DND-41 (cell line): Measurements from ENCODE around the gene NEURL1B.
"Not testable (repeated sequence)": the region's sequence is repeated elsewhere in the genome, so short reads cannot be mapped to it uniquely, and the experiment has no call there.

Source experiments
- ATAC-seq: fragments of 200-7000 bp; cut with Tn5 transposase; 3 replicates; pipeline ENCODE4 v1.9.1; 2021; ENCODE audit warnings: low read depth; ENCODE audit not compliant: insufficient read depth
- DNase-seq: peaks from one replicate; pipeline ENCODE4 v3.0.0-alpha.2; 2020
- H2AFZ ChIP-seq: 2 replicates; pipeline ENCODE4 v1.6.0; 2012; ENCODE audit warnings: low read depth, low read length
- H3K27ac ChIP-seq: 2 replicates; pipeline ENCODE4 v1.5.1; 2012; ENCODE audit warnings: low read length, inconsistent platforms
- H3K27me3 ChIP-seq: fragments of 200-600 bp; sonication (generic); 2 replicates; pipeline ENCODE4 v1.6.0; 2012; ENCODE audit warnings: low read length, mild to moderate bottlenecking, inconsistent platforms; ENCODE audit not compliant: insufficient read depth, poor library complexity
- H3K36me3 ChIP-seq: 2 replicates; pipeline ENCODE4 v1.5.1; 2012; ENCODE audit warnings: low read length, inconsistent platforms; ENCODE audit not compliant: insufficient read depth
- H3K4me1 ChIP-seq: 2 replicates; pipeline ENCODE4 v1.5.1; 2012; ENCODE audit warnings: mild to moderate bottlenecking, low read length; ENCODE audit not compliant: insufficient read depth
- H3K4me2 ChIP-seq: 2 replicates; pipeline ENCODE4 v1.6.0; 2012; ENCODE audit warnings: mild to moderate bottlenecking, moderate library complexity, low read length, inconsistent platforms; ENCODE audit not compliant: insufficient read depth
- H3K4me3 ChIP-seq, 2 experiments: fragments of 200-600 bp in 1 of 2; shearing (Covaris generic) in 1 of 2; 2 replicates each; pipeline ENCODE4 v1.5.1; 2012 to 2016; ENCODE audit warnings: inconsistent platforms in 2 of 2, low read length in 2 of 2, mild to moderate bottlenecking in 2 of 2, low read depth in 1 of 2, moderate library complexity in 1 of 2
- H3K79me2 ChIP-seq: 2 replicates; pipeline ENCODE4 v1.6.0; 2012; ENCODE audit warnings: low read length, inconsistent platforms; ENCODE audit not compliant: insufficient read depth
- H3K9ac ChIP-seq: 2 replicates; pipeline ENCODE4 v1.6.0; 2012; ENCODE audit warnings: low read depth, mild to moderate bottlenecking, inconsistent platforms, low read length, moderate library complexity
- H3K9me3 ChIP-seq: 2 replicates; pipeline ENCODE4 v1.5.1; 2012; ENCODE audit warnings: low read length, moderate library complexity, mild to moderate bottlenecking, inconsistent platforms; ENCODE audit not compliant: insufficient read depth, severe bottlenecking
- H4K20me1 ChIP-seq: 2 replicates; pipeline ENCODE4 v1.6.0; 2012; ENCODE audit warnings: low read length; ENCODE audit not compliant: insufficient read depth
- CTCF ChIP-seq: IDR thresholded peaks from 2 replicates; pipeline ENCODE4 v1.5.1; 2012; ENCODE audit warnings: borderline replicate concordance, low read length, moderate library complexity, mild to moderate bottlenecking; ENCODE audit not compliant: poor library complexity, severe bottlenecking; ENCODE audit errors: extremely low read depth
- EZH2 ChIP-seq: IDR thresholded peaks from 3 replicates; pipeline ENCODE4 v1.6.1; 2012; ENCODE audit warnings: borderline replicate concordance, low read depth, mild to moderate bottlenecking, moderate library complexity, low read length, inconsistent platforms; ENCODE audit not compliant: severe bottlenecking

Gene NEURL1B

GRCh38 chr5:172657524-172658233 lies 16.6 kb downstream of the NEURL1B start:
- H3K79me2 ChIP-seq, DNase-seq, H3K4me3 ChIP-seq, H3K4me1 ChIP-seq, H3K4me2 ChIP-seq, H3K36me3 ChIP-seq, H2AFZ ChIP-seq, H4K20me1 ChIP-seq, ATAC-seq, H3K9ac ChIP-seq, H3K27ac ChIP-seq, H3K27me3 ChIP-seq: not testable (repeated sequence)
- peaks cover 12% of the 10 kb centered on the region for H3K9me3 ChIP-seq

DNA sequence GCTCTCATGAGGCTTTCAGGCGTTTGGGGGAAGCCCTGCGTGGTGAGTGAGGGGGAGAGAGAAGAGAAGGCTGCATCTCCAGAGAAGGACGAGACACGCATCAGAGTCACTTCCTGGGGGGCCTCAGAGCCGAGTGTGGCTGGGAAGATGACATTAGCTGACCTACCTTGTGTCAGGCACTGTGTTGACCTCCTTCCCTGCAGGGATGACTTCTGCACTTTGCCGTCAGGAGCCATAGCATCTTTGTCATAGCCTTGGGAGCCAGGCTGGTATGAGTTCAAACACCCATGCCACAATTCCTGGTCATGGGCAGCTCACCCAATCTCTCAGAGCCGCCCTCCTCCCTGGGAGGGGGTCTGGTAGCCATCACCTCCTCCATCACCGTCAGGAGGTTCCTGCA lies 17.3 kb downstream of the NEURL1B start:
- DNase-seq (no peak), ATAC-seq (no peak)
- no peaks in the 10 kb centered on the region for H3K4me1 ChIP-seq
- peaks cover 12% of the 10 kb centered on the region for H3K9me3 ChIP-seq
- H3K4me2 ChIP-seq, result no peak overlapping the region
- no peak overlapping the region for H3K4me3 ChIP-seq
- H3K79me2 ChIP-seq, result no peaks in the 10 kb centered on the region
- no peak overlapping the region for H3K27ac ChIP-seq
- no peaks in the 10 kb centered on the region for H3K27me3 ChIP-seq
- H3K9ac ChIP-seq, result no peak overlapping the region
- no peaks in the 10 kb centered on the region for H4K20me1 ChIP-seq
- TF ChIP-seq CTCF, result no peak
- TF ChIP-seq EZH2, result no peak
- no peak overlapping the region for H2AFZ ChIP-seq
- no peaks in the 10 kb centered on the region for H3K36me3 ChIP-seq

DNA sequence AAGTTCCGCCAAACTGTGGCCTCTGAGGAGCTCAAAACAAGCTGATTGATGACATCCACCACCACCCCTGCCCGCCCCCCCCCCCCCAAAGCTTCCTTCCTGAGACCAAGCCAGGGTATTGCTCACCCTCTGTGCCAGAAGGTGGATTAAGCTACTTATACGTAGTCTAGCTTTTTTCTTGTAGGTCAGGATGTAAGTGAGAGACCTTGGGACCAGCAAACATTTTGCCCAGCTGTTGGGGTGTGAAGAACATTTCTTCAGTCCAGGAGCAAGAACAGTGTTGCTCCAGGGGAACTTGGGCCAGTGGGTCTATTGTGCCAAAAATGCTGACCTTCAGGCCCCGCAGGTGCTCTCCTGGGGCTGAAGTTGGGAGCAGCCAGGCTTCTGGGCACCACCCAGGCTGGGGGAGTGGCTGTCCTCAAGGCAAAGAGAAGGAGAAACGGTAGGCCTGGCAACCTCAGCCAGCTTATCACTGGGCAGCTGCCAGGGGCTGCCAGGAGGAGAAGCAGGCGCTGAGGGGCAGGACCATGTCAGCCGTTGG lies 18.0 kb downstream of the NEURL1B start:
- H3K9me3 ChIP-seq, result peaks cover 12% of the 10 kb centered on the region
- H3K4me1 ChIP-seq, result no peaks in the 10 kb centered on the region
- H3K27ac ChIP-seq, result no peak overlapping the region
- H2AFZ ChIP-seq, result no peak overlapping the region
- H3K27me3 ChIP-seq, result no peaks in the 10 kb centered on the region
- no peak overlapping the region for H3K4me2 ChIP-seq
- DNase-seq (no peak), ATAC-seq (no peak)
- H3K79me2 ChIP-seq, result no peaks in the 10 kb centered on the region
- no peak overlapping the region for H3K9ac ChIP-seq
- H4K20me1 ChIP-seq, result no peaks in the 10 kb centered on the region
- TF ChIP-seq EZH2, result no peak
- no peak for TF ChIP-seq CTCF
- H3K36me3 ChIP-seq, result no peaks in the 10 kb centered on the region
- H3K4me3 ChIP-seq, result no peak overlapping the region

DNA sequence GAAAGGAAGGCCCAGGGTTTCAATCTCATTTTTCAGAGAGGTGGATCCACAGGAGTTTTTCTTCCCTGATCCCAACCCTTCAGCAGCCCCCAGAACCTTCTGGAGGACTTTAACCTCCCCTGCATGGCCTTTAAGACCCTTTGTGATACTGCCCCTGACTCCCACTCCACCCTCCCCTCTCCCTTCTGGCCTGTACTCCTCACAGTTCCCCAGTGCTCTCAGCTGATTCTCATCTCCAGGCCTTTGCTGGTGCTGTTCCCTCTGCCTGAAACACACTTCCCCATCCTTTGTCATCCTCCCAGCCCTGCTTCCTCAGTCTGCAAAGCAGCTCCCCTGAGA lies 18.5 kb downstream of the NEURL1B start:
- H3K27ac ChIP-seq, result no peak overlapping the region
- H3K27me3 ChIP-seq, result no peaks in the 10 kb centered on the region
- no peaks in the 10 kb centered on the region for H4K20me1 ChIP-seq
- no peaks in the 10 kb centered on the region for H3K4me1 ChIP-seq
- TF ChIP-seq EZH2 (no peak), CTCF (no peak)
- H3K9ac ChIP-seq, result no peak overlapping the region
- no peak overlapping the region for H3K4me2 ChIP-seq
- H3K79me2 ChIP-seq, result no peaks in the 10 kb centered on the region
- no peak overlapping the region for H2AFZ ChIP-seq
- DNase-seq (no peak), ATAC-seq (no peak)
- H3K9me3 ChIP-seq, result peaks cover 12% of the 10 kb centered on the region
- H3K4me3 ChIP-seq, result no peak overlapping the region
- no peaks in the 10 kb centered on the region for H3K36me3 ChIP-seq
